Measurements from ENCODE around the gene CD200R1L.

CD200R1L gene

GRCh38 chr3:112786881-112787579 lies 59.6 kb downstream of the CD200R1L start:
- Mint-ChIP-seq H3K9me3 (peaks cover 10% of the 10 kb centered on the region), H3K36me3 (ENCODE audit: low read depth) (no peaks in the 10 kb centered on the region), H3K27me3 (no peaks in the 10 kb centered on the region), H3K27ac (no peak overlapping the region), H3K4me1 (no peaks in the 10 kb centered on the region), H3K4me3 (no peak overlapping the region)
- ATAC-seq (no peak), DNase-seq (no peak)

GRCh38 chr3:112786002-112786590 lies 60.6 kb downstream of the CD200R1L start:
- no peak overlapping the region for H3K4me3 Mint-ChIP-seq
- H3K27me3 Mint-ChIP-seq, result no peaks in the 10 kb centered on the region
- peaks cover 10% of the 10 kb centered on the region for H3K9me3 Mint-ChIP-seq
- no peak for ATAC-seq
- no peaks in the 10 kb centered on the region for H3K4me1 Mint-ChIP-seq
- DNase-seq, result no peak
- H3K36me3 Mint-ChIP-seq (ENCODE audit: low read depth), result no peaks in the 10 kb centered on the region
- H3K27ac Mint-ChIP-seq, result no peak overlapping the region

GRCh38 chr3:112785321-112786001 lies 61.2 kb downstream of the CD200R1L start:
- Mint-ChIP-seq H3K9me3 (peaks cover 10% of the 10 kb centered on the region), H3K27ac (no peak overlapping the region), H3K36me3 (ENCODE audit: low read depth) (no peaks in the 10 kb centered on the region), H3K4me1 (no peaks in the 10 kb centered on the region), H3K27me3 (no peaks in the 10 kb centered on the region), H3K4me3 (no peak overlapping the region)
- DNase-seq (no peak), ATAC-seq (no peak)

- Mint-ChIP-seq H3K4me3 (no peak overlapping the region), H3K27me3 (no peaks in the 10 kb centered on the region), H3K27ac (no peak overlapping the region), H3K4me1 (no peaks in the 10 kb centered on the region), H3K36me3 (ENCODE audit: low read depth) (no peaks in the 10 kb centered on the region), H3K9me3 (peaks cover 3% of the 10 kb centered on the region)
- DNase-seq, result no peak
- no peak for ATAC-seq
These were observed 64.2 kb downstream of the CD200R1L start for GRCh38 chr3:112782491-112782890.

GRCh38 chr3:112781599-112781998 lies 65.1 kb downstream of the CD200R1L start:
- H3K9me3 Mint-ChIP-seq, result no peaks in the 10 kb centered on the region
- H3K27ac Mint-ChIP-seq, result no peak overlapping the region
- H3K4me1 Mint-ChIP-seq, result no peaks in the 10 kb centered on the region
- no peaks in the 10 kb centered on the region for H3K27me3 Mint-ChIP-seq
- H3K36me3 Mint-ChIP-seq (ENCODE audit: low read depth), result no peaks in the 10 kb centered on the region
- ATAC-seq (no peak), DNase-seq (no peak)
- H3K4me3 Mint-ChIP-seq, result no peak overlapping the region

- H3K9me3 Mint-ChIP-seq, result no peaks in the 10 kb centered on the region
- no peak overlapping the region for H3K27ac Mint-ChIP-seq
- DNase-seq, result no peak
These were observed 66.8 kb downstream of the CD200R1L start for GRCh38 chr3:112779558-112780480.

GRCh38 chr3:112779011-112779410 lies 67.7 kb downstream of the CD200R1L start:
- no peaks in the 10 kb centered on the region for H3K27me3 Mint-ChIP-seq
- DNase-seq (no peak), ATAC-seq (no peak)
- no peak overlapping the region for H3K4me3 Mint-ChIP-seq
- peaks cover 15% of the 10 kb centered on the region for H3K4me1 Mint-ChIP-seq
- no peaks in the 10 kb centered on the region for H3K36me3 Mint-ChIP-seq (ENCODE audit: low read depth)
- H3K9me3 Mint-ChIP-seq, result no peaks in the 10 kb centered on the region
- no peak overlapping the region for H3K27ac Mint-ChIP-seq

More at GRCh38 chr3:112779558-112780480, 66.8 kb downstream of the CD200R1L start:
- no peak overlapping the region for H3K4me3 Mint-ChIP-seq
- H3K36me3 Mint-ChIP-seq (ENCODE audit: low read depth), result no peaks in the 10 kb centered on the region
- H3K4me1 Mint-ChIP-seq, result peaks cover 7% of the 10 kb centered on the region
- ATAC-seq, result no peak
- H3K27me3 Mint-ChIP-seq, result no peaks in the 10 kb centered on the region

- Mint-ChIP-seq H3K27me3 (no peaks in the 10 kb centered on the region), H3K9me3 (no peaks in the 10 kb centered on the region), H3K4me3 (no peak overlapping the region), H3K36me3 (ENCODE audit: low read depth) (no peaks in the 10 kb centered on the region), H3K4me1 (peaks cover 18% of the 10 kb centered on the region), H3K27ac (no peak overlapping the region)
- ATAC-seq (no peak), DNase-seq (no peak)
These were observed 68.2 kb downstream of the CD200R1L start for GRCh38 chr3:112778353-112778948.

GRCh38 chr3:112777811-112778210 lies 68.9 kb downstream of the CD200R1L start:
- Mint-ChIP-seq H3K4me3 (no peak overlapping the region), H3K36me3 (ENCODE audit: low read depth) (no peaks in the 10 kb centered on the region), H3K27ac (no peak overlapping the region), H3K27me3 (no peaks in the 10 kb centered on the region), H3K4me1 (peaks cover 18% of the 10 kb centered on the region), H3K9me3 (no peaks in the 10 kb centered on the region)
- ATAC-seq (no peak), DNase-seq (no peak)

- no peaks in the 10 kb centered on the region for H3K9me3 Mint-ChIP-seq
- no peak for ATAC-seq
- H3K36me3 Mint-ChIP-seq (ENCODE audit: low read depth), result no peaks in the 10 kb centered on the region
- DNase-seq, result no peak
- H3K4me1 Mint-ChIP-seq, result peaks cover 18% of the 10 kb centered on the region
- no peak overlapping the region for H3K27ac Mint-ChIP-seq
- H3K4me3 Mint-ChIP-seq, result no peak overlapping the region
- H3K27me3 Mint-ChIP-seq, result no peaks in the 10 kb centered on the region
These were observed 69.8 kb downstream of the CD200R1L start for GRCh38 chr3:112776836-112777235.

GRCh38 chr3:112776000-112776399 lies 70.7 kb downstream of the CD200R1L start:
- no peak for ATAC-seq
- Mint-ChIP-seq H3K9me3 (no peaks in the 10 kb centered on the region), H3K4me3 (no peak overlapping the region)

GRCh38 chr3:112775011-112775742 lies 71.5 kb downstream of the CD200R1L start:
- H3K27ac Mint-ChIP-seq, result no peak overlapping the region
- H3K4me1 Mint-ChIP-seq, result peaks cover 26% of the 10 kb centered on the region
- ATAC-seq, result no peak
- no peak for DNase-seq
- no peaks in the 10 kb centered on the region for H3K36me3 Mint-ChIP-seq (ENCODE audit: low read depth)
- no peak overlapping the region for H3K4me3 Mint-ChIP-seq
- no peaks in the 10 kb centered on the region for H3K9me3 Mint-ChIP-seq
- no peaks in the 10 kb centered on the region for H3K27me3 Mint-ChIP-seq

More at GRCh38 chr3:112776000-112776399, 70.7 kb downstream of the CD200R1L start:
- Mint-ChIP-seq H3K27ac (no peak overlapping the region), H3K27me3 (no peaks in the 10 kb centered on the region), H3K4me1 (peaks cover 19% of the 10 kb centered on the region), H3K36me3 (ENCODE audit: low read depth) (no peaks in the 10 kb centered on the region)
- no peak for DNase-seq

- no peaks in the 10 kb centered on the region for H3K27me3 Mint-ChIP-seq
- no peaks in the 10 kb centered on the region for H3K9me3 Mint-ChIP-seq
- ATAC-seq (no peak), DNase-seq (no peak)
- H3K4me1 Mint-ChIP-seq, result peaks cover 33% of the 10 kb centered on the region
- no peak overlapping the region for H3K27ac Mint-ChIP-seq
- no peaks in the 10 kb centered on the region for H3K36me3 Mint-ChIP-seq (ENCODE audit: low read depth)
- no peak overlapping the region for H3K4me3 Mint-ChIP-seq
These were observed 72.3 kb downstream of the CD200R1L start for GRCh38 chr3:112774293-112774926.
